ENCODE measurements around the gene TJP2.
A peak's percentile ranks its signal among the peaks of the same experiment; 100 is the strongest.

DNA sequence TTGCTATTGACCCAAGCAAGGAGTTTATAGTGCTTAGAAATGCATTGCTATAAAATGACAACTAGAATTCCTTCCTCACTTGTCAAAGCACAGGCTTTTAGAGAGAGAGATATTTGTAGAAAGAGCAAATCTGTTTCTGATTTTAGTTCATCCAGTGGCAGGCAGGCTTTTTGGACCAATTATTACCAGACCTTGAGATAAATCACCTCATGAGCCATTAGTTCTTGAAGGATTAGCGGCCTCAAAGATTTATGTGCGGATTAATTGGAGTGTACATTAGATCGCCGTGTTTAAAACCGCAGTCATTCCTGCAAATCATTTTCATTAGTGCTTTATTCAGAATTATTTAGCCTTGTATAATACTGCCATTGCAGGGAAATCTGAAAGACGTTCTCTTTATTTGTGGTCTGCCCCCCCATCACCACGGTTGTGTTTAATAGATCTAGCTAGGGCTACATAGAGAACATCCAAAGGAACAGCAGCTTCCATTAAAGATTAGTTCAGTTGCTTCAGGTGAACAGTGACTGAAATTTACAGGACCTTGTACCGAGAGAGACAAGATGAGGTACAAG, 28.8 kb upstream of the TJP2 start:
- TF ChIP-seq EZH2 (IDR thresholded peaks at IDR 0.05) (no peak), POLR2AphosphoS5 (IDR thresholded peaks at IDR 0.05; ENCODE audit: borderline replicate concordance, low read depth, low read length) (peak; percentile 32; the same call in 1 of the 2 replicates)

All from SK-N-MC (cell line).